ENCODE results near the gene SLC6A11.

DNA sequence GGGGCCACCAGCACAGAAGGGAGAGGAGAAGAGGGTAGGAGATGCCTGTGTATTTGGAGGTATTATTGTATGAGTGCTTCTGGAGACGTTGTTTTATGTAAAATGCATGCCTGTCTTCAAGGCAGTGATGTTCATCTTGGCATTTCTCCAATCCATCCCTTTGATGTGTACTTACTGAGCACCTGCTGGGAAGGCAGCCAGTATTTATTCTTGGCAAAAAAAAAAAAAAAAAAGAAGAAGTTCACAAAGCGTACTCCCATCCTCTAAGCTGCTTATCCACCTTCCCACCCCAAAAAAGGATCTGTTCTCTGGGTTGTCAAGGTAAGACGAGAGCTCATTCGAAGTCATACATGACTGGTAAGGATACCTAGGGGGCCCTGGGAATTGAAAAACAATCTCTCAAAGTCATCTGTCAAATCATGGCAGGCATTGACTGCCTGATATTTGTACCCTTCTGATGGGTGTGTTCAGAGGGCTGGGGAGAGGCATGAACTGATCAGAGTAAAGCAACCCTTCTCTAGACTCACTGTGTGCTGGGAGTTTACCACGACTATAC is 146.5 kb downstream of the SLC6A11 start:
- TF ChIP-seq, protein P1, sequence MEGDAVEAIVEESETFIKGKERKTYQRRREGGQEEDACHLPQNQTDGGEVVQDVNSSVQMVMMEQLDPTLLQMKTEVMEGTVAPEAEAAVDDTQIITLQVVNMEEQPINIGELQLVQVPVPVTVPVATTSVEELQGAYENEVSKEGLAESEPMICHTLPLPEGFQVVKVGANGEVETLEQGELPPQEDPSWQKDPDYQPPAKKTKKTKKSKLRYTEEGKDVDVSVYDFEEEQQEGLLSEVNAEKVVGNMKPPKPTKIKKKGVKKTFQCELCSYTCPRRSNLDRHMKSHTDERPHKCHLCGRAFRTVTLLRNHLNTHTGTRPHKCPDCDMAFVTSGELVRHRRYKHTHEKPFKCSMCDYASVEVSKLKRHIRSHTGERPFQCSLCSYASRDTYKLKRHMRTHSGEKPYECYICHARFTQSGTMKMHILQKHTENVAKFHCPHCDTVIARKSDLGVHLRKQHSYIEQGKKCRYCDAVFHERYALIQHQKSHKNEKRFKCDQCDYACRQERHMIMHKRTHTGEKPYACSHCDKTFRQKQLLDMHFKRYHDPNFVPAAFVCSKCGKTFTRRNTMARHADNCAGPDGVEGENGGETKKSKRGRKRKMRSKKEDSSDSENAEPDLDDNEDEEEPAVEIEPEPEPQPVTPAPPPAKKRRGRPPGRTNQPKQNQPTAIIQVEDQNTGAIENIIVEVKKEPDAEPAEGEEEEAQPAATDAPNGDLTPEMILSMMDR (conservative IDR thresholded peaks at IDR 0.05), result no peak
- TF ChIP-seq EZH2 (IDR thresholded peaks at IDR 0.05; ENCODE audit: low read depth), result no peak
